Activated naive CD8-positive, alpha-beta T cell treated with anti-CD3 and anti-CD28 coated beads, Interleukin-2, amount 10 ng/mL, durations not matched to agents 7 days and 5 days (primary cell): ENCODE data around the gene PEX19. TPM values are rescaled to one million over a fixed set of nuclear protein-coding genes. Genes with fewer than 3 reads are reported as not detected.

Source experiments
- ATAC-seq: fragments of 150-1000 bp; cut with Tn5 transposase; one replicate; pipeline ENCODE4 v1.10.0; 2021; ENCODE audit warnings: low read depth, moderate library complexity
- POLR2A ChIA-PET: fragments of 350-600 bp; sonication (Branson Sonifier 250); formaldehyde crosslinking; loops from one replicate; lab custom pipeline; 2021; ENCODE audit warnings: antibody characterized with exemption; lab: Charles Lee
- DNase-seq: peaks from one replicate; pipeline ENCODE4 v3.0.0; 2021
- H3K27ac Mint-ChIP-seq: one replicate; pipeline ENCODE4 v1.8.0; 2022; ENCODE audit warnings: mild to moderate bottlenecking, mixed read lengths
- H3K27me3 Mint-ChIP-seq: one replicate; pipeline ENCODE4 v1.8.0; 2022; ENCODE audit warnings: mild to moderate bottlenecking, moderate library complexity, mixed read lengths
- H3K36me3 Mint-ChIP-seq: one replicate; pipeline ENCODE4 v1.8.0; 2021; ENCODE audit warnings: mild to moderate bottlenecking, mixed read lengths
- H3K4me1 Mint-ChIP-seq: one replicate; pipeline ENCODE4 v1.8.0; 2021; ENCODE audit warnings: mixed read lengths
- H3K4me3 Mint-ChIP-seq: one replicate; pipeline ENCODE4 v1.8.0; 2022; ENCODE audit warnings: mild to moderate bottlenecking, moderate library complexity, mixed read lengths
- H3K9me3 Mint-ChIP-seq: one replicate; pipeline ENCODE4 v1.8.0; 2021; ENCODE audit warnings: mixed read lengths
- total RNA-seq, 2 experiments: library from RNA; stranded (reverse); gene quantifications; one replicate each; pipeline ENCODE4 v1.2.3, GENCODE V29; 2021

Gene PEX19
- total RNA-seq, 2 experiments from 2014 or later = 59.0 to 65.4 TPM

DNA sequence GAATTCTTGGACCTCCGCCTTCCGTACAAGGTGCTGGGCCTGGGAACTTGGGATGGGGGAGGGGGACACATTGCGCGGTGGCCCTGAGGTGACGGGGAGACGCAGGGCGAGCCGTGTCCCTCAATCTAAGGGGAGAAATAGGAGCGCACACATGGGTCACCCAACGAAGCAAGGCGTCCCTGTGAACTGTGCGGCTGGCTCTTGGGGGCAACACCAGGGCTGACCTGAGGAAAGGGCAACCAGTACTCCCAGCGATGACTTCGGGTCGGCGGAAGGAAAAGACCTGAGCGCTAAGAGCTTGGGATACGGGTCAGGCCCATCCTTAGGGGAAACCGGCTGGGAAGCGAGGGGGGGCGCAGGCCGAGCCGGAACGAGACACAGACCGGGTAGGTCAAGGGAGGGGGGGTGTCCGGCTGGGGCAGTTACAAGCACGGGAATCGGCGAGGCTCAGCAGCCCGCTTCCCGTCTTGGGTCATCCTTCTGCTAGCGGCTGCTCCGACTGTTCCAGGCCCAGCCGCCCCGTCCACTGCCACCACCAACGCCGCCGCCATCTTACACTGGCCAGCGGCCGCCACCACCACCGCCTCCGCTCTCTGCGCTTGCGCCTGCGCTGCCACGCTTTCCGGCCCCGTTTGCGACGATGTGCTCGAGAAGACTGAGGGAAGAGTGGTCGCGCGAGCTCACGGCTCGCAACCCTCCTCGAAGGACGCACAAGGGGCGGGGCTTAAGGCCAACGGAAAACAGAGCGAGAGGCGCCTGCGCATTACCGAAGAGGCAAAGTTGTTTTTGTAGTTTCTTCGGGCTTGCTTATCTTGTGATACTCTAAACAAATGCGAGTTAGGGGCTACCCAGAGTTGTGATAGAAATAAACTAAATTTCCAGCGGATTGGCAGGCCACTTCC is 22.8 kb downstream of the PEX19 start, which contains the start of gene DCAF8:
Gene DCAF8 (minus strand): TSS at position 657 of the 902 bp plus-strand sequence. CDS start 18,541 bp downstream, outside the sequence.
- H3K36me3 Mint-ChIP-seq = peaks cover 11% of the 10 kb centered on the region
- DNase-seq = peak; percentile 96
- peak; percentile 93 for ATAC-seq
- H3K27ac Mint-ChIP-seq = peak within 1 kb of the TSS; percentile 93
- POLR2A ChIA-PET = interaction anchor here (0.6 to 4.9 kb wide), 19 partner anchors 8 to 784 kb away, joined by 3 to 49 read pairs (median 5); partner anchors contain the start of genes IGSF8, PEA15, PEX19 and USF1
- H3K4me1 Mint-ChIP-seq = peaks cover 20% of the 10 kb centered on the region
- H3K4me3 Mint-ChIP-seq = peak within 1 kb of the TSS; percentile 93
- H3K27me3 Mint-ChIP-seq = no peaks in the 10 kb centered on the region
- no peaks in the 10 kb centered on the region for H3K9me3 Mint-ChIP-seq

- Mint-ChIP-seq H3K27ac (peak overlapping the region; percentile 93), H3K4me3 (peak overlapping the region; percentile 93), H3K27me3 (no peaks in the 10 kb centered on the region), H3K36me3 (peaks cover 11% of the 10 kb centered on the region), H3K4me1 (peaks cover 20% of the 10 kb centered on the region), H3K9me3 (no peaks in the 10 kb centered on the region)
- POLR2A ChIA-PET = interaction anchor here (0.8 to 4.9 kb wide), 5 partner anchors 9 to 160 kb away, joined by 3 to 49 read pairs (median 4); partner anchors contain the start of gene PEX19
- ATAC-seq (peak; percentile 28), DNase-seq (peak; percentile 33)
These were observed 23.4 kb downstream of the PEX19 start for GRCh38 chr1:160261556-160261892.

GRCh38 chr1:160260406-160261382 is 24.2 kb downstream of the PEX19 start:
- ATAC-seq = no peak
- H3K4me1 Mint-ChIP-seq = peaks cover 20% of the 10 kb centered on the region
- H3K27me3 Mint-ChIP-seq = no peaks in the 10 kb centered on the region
- peak overlapping the region; percentile 93 for H3K4me3 Mint-ChIP-seq
- H3K27ac Mint-ChIP-seq = peak overlapping the region; percentile 93
- DNase-seq = no peak
- H3K9me3 Mint-ChIP-seq = no peaks in the 10 kb centered on the region
- POLR2A ChIA-PET = interaction anchor here (0.7 to 4.9 kb wide), 5 partner anchors 10 to 80 kb away, joined by 3 to 49 read pairs (median 3); partner anchors contain the start of gene PEX19
- peaks cover 11% of the 10 kb centered on the region for H3K36me3 Mint-ChIP-seq

GRCh38 chr1:160258177-160258798 is 26.6 kb downstream of the PEX19 start:
- Mint-ChIP-seq H3K4me1 (peaks cover 18% of the 10 kb centered on the region), H3K27ac (no peak overlapping the region), H3K9me3 (no peaks in the 10 kb centered on the region), H3K27me3 (no peaks in the 10 kb centered on the region), H3K36me3 (peaks cover 11% of the 10 kb centered on the region), H3K4me3 (no peak overlapping the region)
- ATAC-seq (no peak), DNase-seq (no peak)
- POLR2A ChIA-PET = no interaction called here

DNA sequence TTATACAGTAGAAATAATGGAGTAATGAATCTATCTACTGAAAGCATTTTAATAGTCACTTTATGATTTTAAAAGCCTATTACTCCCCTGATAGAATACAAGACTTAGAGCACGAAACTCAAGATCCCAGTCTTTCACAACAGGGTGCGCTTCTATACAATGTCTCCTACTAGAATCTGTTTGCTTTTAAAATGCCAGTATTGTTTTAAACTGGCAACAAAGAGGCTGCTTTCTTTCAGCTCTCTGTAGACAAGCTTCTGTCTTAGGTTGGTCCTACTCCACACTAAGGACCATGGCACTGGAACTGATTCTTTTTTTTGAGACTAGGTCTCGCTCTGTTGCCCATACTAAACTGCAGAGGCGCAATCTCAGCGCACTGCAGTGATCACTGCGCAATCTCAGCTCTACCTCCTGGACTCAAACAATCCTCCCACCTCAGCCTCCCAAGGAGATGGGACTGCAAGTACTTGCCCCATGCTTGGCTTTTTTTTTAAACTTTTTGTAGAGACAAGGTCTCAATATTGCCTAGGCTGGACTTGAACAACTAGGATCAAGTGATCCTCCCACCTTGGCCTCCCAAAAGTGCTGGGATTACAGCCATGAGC is 27.4 kb downstream of the PEX19 start:
- DNase-seq = no peak
- H3K27ac Mint-ChIP-seq = no peak overlapping the region
- peaks cover 15% of the 10 kb centered on the region for H3K4me1 Mint-ChIP-seq
- ATAC-seq = no peak
- no peaks in the 10 kb centered on the region for H3K9me3 Mint-ChIP-seq
- peaks cover 11% of the 10 kb centered on the region for H3K36me3 Mint-ChIP-seq
- POLR2A ChIA-PET = no interaction called here
- H3K4me3 Mint-ChIP-seq = no peak overlapping the region
- H3K27me3 Mint-ChIP-seq = no peaks in the 10 kb centered on the region

DNA sequence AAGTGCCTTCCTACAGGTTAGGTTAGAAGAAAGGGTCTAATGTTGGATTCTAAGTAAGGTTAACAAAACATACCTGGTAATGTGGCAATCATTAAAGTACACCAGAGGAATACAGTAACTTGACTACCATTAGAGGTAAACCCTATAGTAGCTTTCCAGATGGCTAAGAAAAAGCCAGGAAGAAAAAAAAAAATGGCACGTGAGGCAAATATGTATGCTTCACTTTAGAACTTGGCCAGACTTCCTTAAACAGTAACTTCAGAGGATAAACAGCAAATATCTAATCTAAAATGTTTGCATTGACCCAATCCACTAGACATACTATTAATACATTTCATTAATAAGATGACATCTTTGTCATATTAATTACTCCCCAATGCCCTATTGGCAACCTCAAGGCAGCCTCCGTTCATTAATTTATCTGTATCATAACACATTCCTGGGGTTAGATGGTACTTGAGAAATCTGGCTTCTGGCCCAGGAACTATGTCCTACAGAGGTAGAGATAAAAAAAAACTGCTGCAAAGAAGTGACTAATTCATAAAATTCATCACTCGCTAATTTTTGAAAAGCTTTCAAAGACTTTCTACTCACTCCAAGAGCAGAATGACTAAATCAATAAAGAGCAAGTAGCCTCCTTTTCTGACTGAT is 28.4 kb downstream of the PEX19 start:
- Mint-ChIP-seq H3K27me3 (no peaks in the 10 kb centered on the region), H3K4me1 (peaks cover 17% of the 10 kb centered on the region), H3K36me3 (peaks cover 8% of the 10 kb centered on the region), H3K9me3 (no peaks in the 10 kb centered on the region), H3K4me3 (no peak overlapping the region), H3K27ac (no peak overlapping the region)
- POLR2A ChIA-PET = no interaction called here
- ATAC-seq = no peak
- DNase-seq = no peak

- Mint-ChIP-seq H3K36me3 (peaks cover 8% of the 10 kb centered on the region), H3K4me3 (no peak overlapping the region), H3K27me3 (no peaks in the 10 kb centered on the region), H3K27ac (no peak overlapping the region), H3K9me3 (no peaks in the 10 kb centered on the region), H3K4me1 (peaks cover 14% of the 10 kb centered on the region)
- no peak for ATAC-seq
- POLR2A ChIA-PET = no interaction called here
- no peak for DNase-seq
These were observed 29.1 kb downstream of the PEX19 start for GRCh38 chr1:160255781-160256300.

DNA sequence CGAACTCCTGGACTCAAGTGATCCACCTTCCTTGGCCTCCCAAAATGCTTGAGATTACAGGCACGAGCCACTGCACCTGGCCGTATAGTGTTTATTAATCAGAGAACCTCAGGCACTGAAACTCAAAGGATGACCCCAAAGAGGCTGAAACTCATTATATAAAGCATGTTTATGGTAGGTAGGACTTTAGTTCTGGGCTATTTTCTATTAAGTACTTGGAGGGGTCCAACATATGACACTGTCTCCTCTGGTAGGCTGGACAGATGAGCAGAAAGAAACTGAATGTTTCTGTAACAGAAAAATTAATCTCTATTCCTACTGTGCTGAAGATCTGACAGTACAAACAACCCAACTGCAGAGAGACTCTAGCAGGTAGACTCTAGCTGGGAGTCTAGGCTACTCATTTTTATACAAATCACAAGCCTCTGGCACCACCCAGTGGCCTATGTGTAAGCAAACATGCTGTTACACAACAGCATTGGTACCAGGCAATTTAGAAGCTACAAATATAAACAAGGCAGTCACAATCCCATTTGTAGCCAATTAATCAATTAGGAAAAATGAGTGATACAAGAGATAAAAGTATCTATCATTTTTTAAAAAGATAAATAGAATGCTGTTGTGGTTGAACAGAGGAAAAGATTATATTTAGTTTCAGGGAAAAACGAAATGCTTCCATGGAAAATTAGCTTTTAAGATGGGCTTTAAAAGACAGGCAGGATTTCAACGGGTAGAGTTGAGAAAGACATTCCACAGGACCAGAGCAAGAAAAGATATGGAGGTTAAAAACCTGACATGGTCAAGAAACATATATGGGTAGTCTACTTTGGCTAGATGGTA is 33.0 kb downstream of the PEX19 start:
- Mint-ChIP-seq H3K27ac (no peak overlapping the region), H3K4me3 (no peak overlapping the region), H3K36me3 (no peaks in the 10 kb centered on the region), H3K4me1 (peaks cover 2% of the 10 kb centered on the region), H3K27me3 (no peaks in the 10 kb centered on the region), H3K9me3 (no peaks in the 10 kb centered on the region)
- POLR2A ChIA-PET = interaction anchor here (0.6 to 1.1 kb wide), 3 partner anchors 10 to 151 kb away, joined by 3 to 10 read pairs (median 5); partner anchors contain the start of gene DCAF8
- ATAC-seq (peak; percentile 96), DNase-seq (no peak)

DNA sequence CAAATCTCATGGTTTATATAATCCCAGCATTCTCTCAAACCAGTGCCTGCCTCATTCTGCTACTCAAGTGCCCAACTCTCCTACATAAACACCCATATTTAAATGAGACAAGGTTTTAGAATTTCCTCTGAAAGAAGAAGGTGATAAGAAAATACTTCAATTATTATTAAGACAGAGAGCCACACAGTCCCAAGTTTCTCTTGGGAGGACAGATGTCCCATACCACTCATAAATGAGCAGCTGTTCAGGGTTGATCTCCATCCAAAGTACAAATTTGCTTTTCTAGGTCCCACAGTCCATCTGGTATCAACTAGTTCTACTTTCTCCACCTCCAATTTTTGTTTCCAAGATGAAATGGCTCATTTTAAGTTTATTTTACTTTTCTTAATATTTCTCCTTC is 33.9 kb downstream of the PEX19 start:
- DNase-seq = no peak
- no peak for ATAC-seq
- H3K9me3 Mint-ChIP-seq = no peaks in the 10 kb centered on the region
- peaks cover 2% of the 10 kb centered on the region for H3K4me1 Mint-ChIP-seq
- POLR2A ChIA-PET = no interaction called here
- no peaks in the 10 kb centered on the region for H3K27me3 Mint-ChIP-seq
- no peaks in the 10 kb centered on the region for H3K36me3 Mint-ChIP-seq
- no peak overlapping the region for H3K27ac Mint-ChIP-seq
- no peak overlapping the region for H3K4me3 Mint-ChIP-seq

DNA sequence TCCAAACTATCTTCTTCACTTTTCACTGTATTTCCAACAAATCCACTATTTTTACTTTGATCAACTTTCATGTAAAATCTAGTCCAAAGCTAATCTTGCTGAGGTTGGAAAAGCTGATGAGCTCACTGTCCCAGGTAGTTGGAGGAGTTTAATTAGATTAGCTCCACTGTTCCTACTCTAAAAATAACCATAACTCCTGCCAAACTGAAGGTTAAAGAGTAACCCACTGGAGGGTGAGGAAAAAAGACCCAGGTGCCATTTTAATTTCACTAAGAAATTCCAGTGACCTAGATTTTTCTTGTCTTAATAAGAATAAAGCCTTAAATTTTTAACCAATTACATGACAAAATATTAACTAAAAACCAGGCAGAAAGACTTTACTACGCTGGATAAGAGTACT is 37.9 kb downstream of the PEX19 start:
- DNase-seq (no peak), ATAC-seq (no peak)
- Mint-ChIP-seq H3K27me3 (no peaks in the 10 kb centered on the region), H3K4me3 (no peak overlapping the region), H3K4me1 (peaks cover 2% of the 10 kb centered on the region), H3K36me3 (peaks cover 2% of the 10 kb centered on the region), H3K9me3 (no peaks in the 10 kb centered on the region), H3K27ac (no peak overlapping the region)
- POLR2A ChIA-PET = no interaction called here

DNA sequence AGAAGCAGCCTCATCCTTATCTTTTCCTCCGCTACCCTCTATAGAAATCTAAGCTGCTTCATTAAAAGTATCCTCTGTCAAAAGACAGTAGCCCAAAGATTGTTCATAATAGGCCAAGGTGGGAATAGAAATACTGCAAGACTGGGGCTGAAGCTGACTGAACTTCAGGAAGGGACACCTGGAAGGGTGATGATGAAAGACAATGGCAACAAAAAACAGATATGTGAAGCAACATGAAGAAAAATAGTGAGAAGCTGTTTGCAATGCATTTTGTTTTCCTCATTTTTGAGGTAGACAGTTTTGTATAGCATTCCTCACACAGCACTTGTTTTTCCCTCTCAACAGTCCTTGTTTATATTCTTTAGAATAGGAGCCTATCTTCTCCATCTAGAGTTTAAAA is 39.5 kb downstream of the PEX19 start:
- H3K27ac Mint-ChIP-seq = no peak overlapping the region
- no peaks in the 10 kb centered on the region for H3K4me1 Mint-ChIP-seq
- peaks cover 4% of the 10 kb centered on the region for H3K36me3 Mint-ChIP-seq
- no peak overlapping the region for H3K4me3 Mint-ChIP-seq
- no peak for DNase-seq
- ATAC-seq = no peak
- H3K27me3 Mint-ChIP-seq = no peaks in the 10 kb centered on the region
- H3K9me3 Mint-ChIP-seq = no peaks in the 10 kb centered on the region
- POLR2A ChIA-PET = no interaction called here
